Neural cell (in vitro differentiated cells): ENCODE measurements around the gene DTX3L. TPM values are rescaled to one million over a fixed set of nuclear protein-coding genes. Genes with fewer than 3 reads are reported as not detected.

ENCODE experiments used
- H2AFZ ChIP-seq: fragments of 200-600, 300-800 bp; sonication (generic), shearing (Covaris generic); 2 replicates; pipeline ENCODE4 v1.6.0; 2014; ENCODE audit warnings: low read depth, mild to moderate bottlenecking, antibody characterized with exemption, low read length, moderate library complexity
- H3F3A ChIP-seq: fragments of 200-600 bp; shearing (Covaris generic); 2 replicates; pipeline ENCODE4 v1.6.1; 2016; ENCODE audit warnings: mild to moderate bottlenecking, moderate library complexity, mixed read lengths, antibody characterized with exemption, low read length; ENCODE audit not compliant: insufficient read depth, poor library complexity, severe bottlenecking
- H3K27ac ChIP-seq: fragments of 200-600, 300-800 bp; sonication (generic), shearing (Covaris generic); 2 replicates; pipeline ENCODE4 v1.5.1; 2014; ENCODE audit warnings: mild to moderate bottlenecking, low read length, moderate library complexity
- H3K27me3 ChIP-seq: fragments of 300-800, 200-600 bp; sonication (generic), shearing (Covaris generic); 2 replicates; pipeline ENCODE4 v1.6.0; 2014; ENCODE audit warnings: mild to moderate bottlenecking, low read depth, low read length, moderate library complexity; ENCODE audit not compliant: insufficient read depth
- H3K36me3 ChIP-seq: fragments of 300-800, 200-600 bp; sonication (generic), shearing (Covaris generic); 2 replicates; pipeline ENCODE4 v1.5.1; 2014; ENCODE audit warnings: mild to moderate bottlenecking, antibody characterized with exemption, low read length, moderate library complexity; ENCODE audit not compliant: insufficient read depth
- H3K4me2 ChIP-seq: fragments of 300-800, 200-600 bp; sonication (generic), shearing (Covaris generic); 2 replicates; pipeline ENCODE4 v1.6.0; 2014; ENCODE audit warnings: mild to moderate bottlenecking, low read length
- H3K4me3 ChIP-seq: fragments of 300-800, 200-600 bp; sonication (generic), shearing (Covaris generic); 2 replicates; pipeline ENCODE4 v1.5.1; 2014; ENCODE audit warnings: mild to moderate bottlenecking, low read length, moderate library complexity
- H3K79me2 ChIP-seq: fragments of 200-600 bp; shearing (Covaris generic); replicated peaks from 2 replicates; pipeline ENCODE4 v1.6.0; 2014; ENCODE audit warnings: mild to moderate bottlenecking, low read length, moderate library complexity; ENCODE audit not compliant: insufficient read depth
- H3K9ac ChIP-seq: fragments of 300-800, 200-600 bp; sonication (generic), shearing (Covaris generic); 2 replicates; pipeline ENCODE4 v1.6.1; 2016; ENCODE audit warnings: mild to moderate bottlenecking, low read length, mixed read lengths
- H3K9me2 ChIP-seq: fragments of 200-600 bp; shearing (Covaris generic); 2 replicates; pipeline ENCODE4 v1.6.1; 2016; ENCODE audit warnings: mild to moderate bottlenecking, low read length, mixed read lengths; ENCODE audit not compliant: insufficient read depth
- H3K9me3 ChIP-seq: fragments of 200-600, 300-800 bp; sonication (generic), shearing (Covaris generic); 2 replicates; pipeline ENCODE4 v1.6.1; 2016; ENCODE audit warnings: mild to moderate bottlenecking, mixed run types, low read length, moderate library complexity, mixed read lengths
- H4K20me1 ChIP-seq: fragments of 200-600 bp; shearing (Covaris generic); 2 replicates; pipeline ENCODE4 v1.6.1; 2016; ENCODE audit warnings: mild to moderate bottlenecking, mixed run types; ENCODE audit not compliant: insufficient read depth
- CTCF ChIP-seq: fragments of 450-650 bp; IDR thresholded peaks from 2 replicates; pipeline ENCODE4 v1.5.1; 2014; ENCODE audit warnings: antibody characterized with exemption, mild to moderate bottlenecking, moderate library complexity; ENCODE audit not compliant: poor library complexity, severe bottlenecking
- EP300 ChIP-seq: fragments of 450-650 bp; conservative IDR thresholded peaks from 2 replicates; pipeline ENCODE4 v1.6.1; 2014; ENCODE audit warnings: antibody characterized with exemption, mild to moderate bottlenecking, moderate library complexity; ENCODE audit not compliant: poor library complexity, severe bottlenecking
- EZH2 ChIP-seq: fragments of 200-600, 300-800 bp; shearing (Covaris generic), sonication (generic); IDR thresholded peaks from 2 replicates; pipeline ENCODE4 v1.6.1; 2014; ENCODE audit warnings: antibody characterized with exemption, low read length, borderline replicate concordance, mild to moderate bottlenecking; ENCODE audit not compliant: insufficient read depth, poor library complexity, severe bottlenecking
- MXI1 ChIP-seq: fragments of 450-650 bp; conservative IDR thresholded peaks from 2 replicates; pipeline ENCODE4 v1.6.1; 2014; ENCODE audit warnings: antibody characterized with exemption, mild to moderate bottlenecking; ENCODE audit not compliant: poor library complexity, severe bottlenecking
- POLR2AphosphoS5 ChIP-seq: IDR thresholded peaks from 2 replicates; pipeline ENCODE4 v1.6.1; 2012
- RAD21 ChIP-seq: fragments of 450-650 bp; conservative IDR thresholded peaks from 2 replicates; pipeline ENCODE4 v1.6.1; 2014; ENCODE audit warnings: antibody characterized with exemption, mild to moderate bottlenecking, moderate library complexity
- REST ChIP-seq: IDR thresholded peaks from 2 replicates; pipeline ENCODE4 v1.6.1; 2012; ENCODE audit warnings: borderline replicate concordance
- SMC3 ChIP-seq: fragments of 450-650 bp; conservative IDR thresholded peaks from 2 replicates; pipeline ENCODE4 v1.6.1; 2014; ENCODE audit warnings: antibody characterized with exemption, mild to moderate bottlenecking, moderate library complexity; ENCODE audit not compliant: poor library complexity
- TAF1 ChIP-seq: IDR thresholded peaks from 2 replicates; pipeline ENCODE4 v1.6.1; 2012; ENCODE audit warnings: low read depth
- polyA plus RNA-seq: library from polyadenylated mRNA; depleted of rRNA; stranded (reverse); fragments of >200 nt; gene quantifications from 2 replicates; pipeline ENCODE4 v1.2.3, GENCODE V29; 2014

Gene DTX3L
- polyA plus RNA-seq, 1 donor from 2014 or later, result not detected

GRCh38 chr3:122533931-122534334 lies 30.2 kb upstream of the DTX3L start:
- no peaks in the 10 kb centered on the region for H3K27me3 ChIP-seq
- no peak overlapping the region for H3K4me2 ChIP-seq
- no peaks in the 10 kb centered on the region for H3K9me2 ChIP-seq
- no peaks in the 10 kb centered on the region for H3K79me2 ChIP-seq
- TF ChIP-seq MXI1 (no peak), RAD21 (no peak), EP300 (no peak), TAF1 (no peak), POLR2AphosphoS5 (no peak), CTCF (no peak), EZH2 (no peak), SMC3 (no peak), REST (no peak)
- H3F3A ChIP-seq, result no peaks in the 10 kb centered on the region
- H3K36me3 ChIP-seq, result no peaks in the 10 kb centered on the region
- H4K20me1 ChIP-seq, result no peaks in the 10 kb centered on the region
- no peaks in the 10 kb centered on the region for H3K9me3 ChIP-seq
- H3K9ac ChIP-seq, result no peak overlapping the region
- H2AFZ ChIP-seq, result no peak overlapping the region
- no peak overlapping the region for H3K4me3 ChIP-seq
- H3K27ac ChIP-seq, result no peak overlapping the region

GRCh38 chr3:122535964-122536631 lies 28.0 kb upstream of the DTX3L start:
- Histone ChIP-seq H3K36me3 (no peaks in the 10 kb centered on the region), H3F3A (no peaks in the 10 kb centered on the region), H3K9me2 (no peaks in the 10 kb centered on the region), H3K27ac (no peak overlapping the region), H3K4me3 (no peak overlapping the region), H3K27me3 (no peaks in the 10 kb centered on the region), H4K20me1 (no peaks in the 10 kb centered on the region), H3K79me2 (no peaks in the 10 kb centered on the region), H3K4me2 (no peak overlapping the region), H3K9me3 (no peaks in the 10 kb centered on the region), H2AFZ (no peak overlapping the region), H3K9ac (no peak overlapping the region)
- TF ChIP-seq MXI1, result no peak
- no peak for TF ChIP-seq TAF1
- no peak for TF ChIP-seq REST
- TF ChIP-seq EP300, result no peak
- no peak for TF ChIP-seq RAD21
